ENCODE results near the gene MIPEP.

Gene MIPEP

DNA sequence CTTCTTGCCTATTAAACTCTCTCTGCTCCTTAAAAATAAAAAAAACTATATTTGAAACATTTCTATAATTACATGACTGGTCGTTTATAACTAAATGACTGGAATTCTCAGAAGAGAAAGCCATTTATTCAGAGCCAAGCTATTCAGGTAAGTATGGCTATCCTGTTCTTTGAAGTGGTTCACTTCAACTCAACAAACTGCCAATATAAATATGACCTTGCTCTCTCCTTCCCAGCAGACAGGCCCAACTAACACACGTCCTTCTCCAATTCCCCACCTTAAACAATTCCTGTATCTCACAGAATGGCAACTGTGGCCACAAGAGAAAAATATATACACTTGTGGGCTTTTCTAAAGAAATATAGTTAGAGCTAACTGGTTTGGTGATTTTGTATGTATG is 153.9 kb downstream of the MIPEP start:
- TF ChIP-seq CTCF (IDR thresholded peaks at IDR 0.05; ENCODE audit: low read depth, low read length, missing control alignments), result no peak
- no peak for DNase-seq (ENCODE audit: low read depth)
- H3K4me3 ChIP-seq (ENCODE audit: low read depth, low read length), result no peak overlapping the region

DNA sequence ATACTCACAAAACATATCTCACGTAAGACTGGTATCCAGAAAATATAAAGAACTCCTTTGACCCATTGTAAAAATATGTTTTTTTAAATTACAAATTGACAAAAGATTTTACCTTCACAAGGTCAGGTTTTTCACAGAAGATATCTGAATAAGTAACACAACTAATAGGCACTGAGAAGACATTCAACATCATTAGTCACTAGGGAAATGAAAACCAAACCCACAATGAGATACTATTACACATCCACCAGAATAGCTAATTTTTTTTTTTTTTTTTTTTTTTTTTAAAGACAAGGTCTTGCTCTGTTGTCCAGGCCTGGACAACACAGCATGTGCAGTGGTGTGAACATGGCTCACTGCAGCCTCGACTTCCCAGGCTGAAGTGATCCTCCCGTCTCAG is 157.5 kb downstream of the MIPEP start:
- TF ChIP-seq CTCF (IDR thresholded peaks at IDR 0.05; ENCODE audit: low read depth, low read length, missing control alignments), result no peak
- no peak for DNase-seq (ENCODE audit: low read depth)
- H3K4me3 ChIP-seq (ENCODE audit: low read depth, low read length), result no peak overlapping the region

- no peak for DNase-seq (ENCODE audit: low read depth)
- no peak overlapping the region for H3K4me3 ChIP-seq (ENCODE audit: low read depth, low read length)
- TF ChIP-seq CTCF (IDR thresholded peaks at IDR 0.05; ENCODE audit: low read depth, low read length, missing control alignments), result no peak
Observed at GRCh38 chr13:23730251-23730650, 158.9 kb downstream of the MIPEP start.

- no peak for DNase-seq (ENCODE audit: low read depth)
- TF ChIP-seq CTCF (IDR thresholded peaks at IDR 0.05; ENCODE audit: low read depth, low read length, missing control alignments), result no peak
- no peak overlapping the region for H3K4me3 ChIP-seq (ENCODE audit: low read depth, low read length)
Observed at GRCh38 chr13:23729531-23729930, 159.7 kb downstream of the MIPEP start.

GRCh38 chr13:23728807-23729206 is 160.4 kb downstream of the MIPEP start:
- DNase-seq (ENCODE audit: low read depth), result no peak
- TF ChIP-seq CTCF (IDR thresholded peaks at IDR 0.05; ENCODE audit: low read depth, low read length, missing control alignments), result no peak

DNA sequence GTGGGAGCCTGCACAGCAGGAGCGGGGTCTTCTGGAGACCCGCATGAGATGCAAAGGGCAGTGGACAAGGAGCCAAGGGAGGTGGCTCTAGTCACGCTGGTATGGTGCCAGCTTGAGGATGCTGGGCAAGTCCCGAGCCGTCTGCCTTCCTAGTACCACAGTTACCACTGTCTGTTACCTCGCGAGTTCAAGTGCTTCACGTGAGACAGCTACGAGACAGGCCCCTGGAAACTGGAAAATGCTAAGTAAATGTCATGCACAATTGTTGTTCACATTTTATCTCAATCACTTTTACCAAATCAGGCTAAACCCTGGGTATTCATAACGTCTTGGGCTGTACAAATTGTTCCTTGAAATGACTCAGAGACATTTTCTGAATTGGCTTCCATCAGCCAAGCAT is 163.3 kb downstream of the MIPEP start:
- no peak for TF ChIP-seq CTCF (IDR thresholded peaks at IDR 0.05; ENCODE audit: low read depth, low read length, missing control alignments)
- H3K4me3 ChIP-seq (ENCODE audit: low read depth, low read length), result no peak overlapping the region
- no peak for DNase-seq (ENCODE audit: low read depth)

More at GRCh38 chr13:23728807-23729206, 160.4 kb downstream of the MIPEP start:
- no peak overlapping the region for H3K4me3 ChIP-seq (ENCODE audit: low read depth, low read length)

- H3K4me3 ChIP-seq (ENCODE audit: low read depth, low read length), result no peak overlapping the region
- no peak for DNase-seq (ENCODE audit: low read depth)
- no peak for TF ChIP-seq CTCF (IDR thresholded peaks at IDR 0.05; ENCODE audit: low read depth, low read length, missing control alignments)
Observed at GRCh38 chr13:23724196-23724970, 164.8 kb downstream of the MIPEP start.
